Subcutaneous adipose tissue (tissue), 4 donors: ENCODE measurements around the gene TRIM65. TPM values are rescaled to one million over a fixed set of nuclear protein-coding genes. Genes with fewer than 3 reads are reported as not detected.

Experiments
- total RNA-seq, 4 donors: library from RNA; depleted of rRNA; stranded (reverse); fragments of >200 nt; gene quantifications; one replicate each; pipeline ENCODE4 v1.1.0, GENCODE V29; 2016
- TF ChIP-seq, protein P1 (sequence below): fragments of 450-650 bp; IDR thresholded peaks from one replicate; pipeline ENCODE4 v1.5.1; 2016; ENCODE audit warnings: low read depth, mild to moderate bottlenecking, control low read depth, antibody characterized with exemption, moderate library complexity

The TRIM65 gene
- total RNA-seq, 4 donors from 2014 or later, result 14.3 to 33.9 (median 24.7) TPM

- TF ChIP-seq, protein P1, sequence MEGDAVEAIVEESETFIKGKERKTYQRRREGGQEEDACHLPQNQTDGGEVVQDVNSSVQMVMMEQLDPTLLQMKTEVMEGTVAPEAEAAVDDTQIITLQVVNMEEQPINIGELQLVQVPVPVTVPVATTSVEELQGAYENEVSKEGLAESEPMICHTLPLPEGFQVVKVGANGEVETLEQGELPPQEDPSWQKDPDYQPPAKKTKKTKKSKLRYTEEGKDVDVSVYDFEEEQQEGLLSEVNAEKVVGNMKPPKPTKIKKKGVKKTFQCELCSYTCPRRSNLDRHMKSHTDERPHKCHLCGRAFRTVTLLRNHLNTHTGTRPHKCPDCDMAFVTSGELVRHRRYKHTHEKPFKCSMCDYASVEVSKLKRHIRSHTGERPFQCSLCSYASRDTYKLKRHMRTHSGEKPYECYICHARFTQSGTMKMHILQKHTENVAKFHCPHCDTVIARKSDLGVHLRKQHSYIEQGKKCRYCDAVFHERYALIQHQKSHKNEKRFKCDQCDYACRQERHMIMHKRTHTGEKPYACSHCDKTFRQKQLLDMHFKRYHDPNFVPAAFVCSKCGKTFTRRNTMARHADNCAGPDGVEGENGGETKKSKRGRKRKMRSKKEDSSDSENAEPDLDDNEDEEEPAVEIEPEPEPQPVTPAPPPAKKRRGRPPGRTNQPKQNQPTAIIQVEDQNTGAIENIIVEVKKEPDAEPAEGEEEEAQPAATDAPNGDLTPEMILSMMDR, result no peak
Observed at GRCh38 chr17:75922963-75923874, 26.5 kb upstream of the TRIM65 start.

GRCh38 chr17:75922173-75922961, 25.6 kb upstream of the TRIM65 start:
- TF ChIP-seq, protein P1, result no peak

DNA sequence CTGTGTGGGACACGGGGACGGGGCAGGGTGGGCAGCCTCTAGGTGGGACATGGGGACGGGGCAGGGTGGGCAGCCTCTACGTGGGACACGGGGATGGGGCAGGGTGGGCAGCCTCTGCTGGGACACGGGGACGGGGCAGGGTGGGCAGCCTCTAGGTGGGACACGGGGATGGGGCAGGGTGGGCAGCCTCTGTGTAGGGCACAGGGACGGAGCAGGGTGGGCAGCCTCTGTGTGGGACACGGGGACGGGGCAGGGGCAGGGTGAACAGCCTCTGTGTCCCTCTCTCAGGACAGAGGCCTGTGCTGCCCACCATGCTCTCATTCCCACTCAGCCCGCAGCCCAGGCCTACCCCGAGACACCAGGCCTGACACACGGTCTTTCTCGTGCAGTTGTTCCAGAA, 24.8 kb upstream of the TRIM65 start:
- TF ChIP-seq, protein P1, result no peak

DNA sequence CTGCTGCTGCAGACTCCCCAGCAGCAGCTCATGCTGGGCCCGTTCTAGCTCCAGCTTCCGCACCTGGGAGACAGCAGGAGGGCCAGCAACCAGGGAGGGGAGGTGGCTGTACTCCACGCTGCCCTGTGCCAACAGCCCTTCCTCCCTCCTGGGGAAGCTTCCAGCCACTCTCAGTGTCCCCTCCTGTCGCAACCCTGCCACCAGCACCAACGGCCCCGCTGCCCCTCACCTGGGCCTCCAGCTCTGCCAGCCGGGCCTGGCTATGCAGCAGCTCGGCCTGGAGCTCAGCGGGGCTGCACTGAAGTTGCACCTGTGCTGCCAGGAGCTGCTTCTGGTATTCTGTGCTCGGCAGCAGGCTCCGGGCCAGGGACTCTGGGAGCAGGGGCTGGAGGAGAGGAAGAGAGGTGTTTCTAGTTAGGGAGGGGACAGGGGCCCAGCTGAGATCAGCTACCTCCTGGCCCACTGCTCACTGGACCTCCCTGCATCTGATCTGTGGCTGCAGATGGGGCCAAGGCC, 23.4 kb upstream of the TRIM65 start:
- TF ChIP-seq, protein P1, result no peak

GRCh38 chr17:75919611-75920010, 22.9 kb upstream of the TRIM65 start:
- TF ChIP-seq, protein P1, result no peak

- TF ChIP-seq, protein P1, result no peak
Observed at GRCh38 chr17:75917917-75918445, 21.2 kb upstream of the TRIM65 start.
